ENCODE measurements around the gene CAMKMT.

CAMKMT gene

GRCh38 chr2:44671916-44672315 is 310.2 kb downstream of the CAMKMT start:
- Histone ChIP-seq H2AFZ (ENCODE audit: low read length) (no peak overlapping the region), H3K4me3 (ENCODE audit: low read depth, low read length, poor library complexity, severe bottlenecking) (no peak overlapping the region), H3F3A (ENCODE audit: insufficient read depth, low read length) (no peaks in the 10 kb centered on the region), H3K9me3 (ENCODE audit: low read length) (no peaks in the 10 kb centered on the region), H3K4me1 (ENCODE audit: insufficient read depth, low read length, severe bottlenecking) (peaks cover 10% of the 10 kb centered on the region), H3K9me2 (ENCODE audit: low read depth, low read length) (no peaks in the 10 kb centered on the region), H3K36me3 (ENCODE audit: insufficient read depth, low read length) (no peaks in the 10 kb centered on the region), H3K27me3 (ENCODE audit: insufficient read depth, low read length) (no peaks in the 10 kb centered on the region), H3K79me2 (ENCODE audit: insufficient read depth, low read length) (no peaks in the 10 kb centered on the region), H3K9ac (ENCODE audit: low read length) (no peak overlapping the region), H3K27ac (ENCODE audit: low read depth, low read length, poor library complexity, severe bottlenecking) (no peak overlapping the region), H3K4me2 (ENCODE audit: low read length) (no peak overlapping the region), H4K20me1 (ENCODE audit: insufficient read depth, low read length) (no peaks in the 10 kb centered on the region)
- no peak for TF ChIP-seq EZH2 (IDR thresholded peaks at IDR 0.05; ENCODE audit: borderline replicate concordance, low read length)
- TF ChIP-seq CTCF (IDR thresholded peaks at IDR 0.05; ENCODE audit: low read length), result no peak

- Histone ChIP-seq H3K4me1 (ENCODE audit: insufficient read depth, low read length, severe bottlenecking) (peaks cover 10% of the 10 kb centered on the region), H3K4me3 (ENCODE audit: low read depth, low read length, poor library complexity, severe bottlenecking) (no peak overlapping the region), H3K9me3 (ENCODE audit: low read length) (no peaks in the 10 kb centered on the region), H3F3A (ENCODE audit: insufficient read depth, low read length) (no peaks in the 10 kb centered on the region), H3K27ac (ENCODE audit: low read depth, low read length, poor library complexity, severe bottlenecking) (no peak overlapping the region), H3K9ac (ENCODE audit: low read length) (no peak overlapping the region), H3K4me2 (ENCODE audit: low read length) (no peak overlapping the region), H3K9me2 (ENCODE audit: low read depth, low read length) (no peaks in the 10 kb centered on the region), H3K27me3 (ENCODE audit: insufficient read depth, low read length) (no peaks in the 10 kb centered on the region), H3K36me3 (ENCODE audit: insufficient read depth, low read length) (no peaks in the 10 kb centered on the region), H4K20me1 (ENCODE audit: insufficient read depth, low read length) (no peaks in the 10 kb centered on the region), H3K79me2 (ENCODE audit: insufficient read depth, low read length) (no peaks in the 10 kb centered on the region), H2AFZ (ENCODE audit: low read length) (no peak overlapping the region)
- no peak for TF ChIP-seq CTCF (IDR thresholded peaks at IDR 0.05; ENCODE audit: low read length)
- no peak for TF ChIP-seq EZH2 (IDR thresholded peaks at IDR 0.05; ENCODE audit: borderline replicate concordance, low read length)
These were observed 310.7 kb downstream of the CAMKMT start for GRCh38 chr2:44672431-44672830.

GRCh38 chr2:44674473-44675284 is 312.9 kb downstream of the CAMKMT start:
- no peak for TF ChIP-seq CTCF (IDR thresholded peaks at IDR 0.05; ENCODE audit: low read length)
- no peak for TF ChIP-seq EZH2 (IDR thresholded peaks at IDR 0.05; ENCODE audit: borderline replicate concordance, low read length)
- Histone ChIP-seq H3K9me3 (ENCODE audit: low read length) (no peaks in the 10 kb centered on the region), H3K27me3 (ENCODE audit: insufficient read depth, low read length) (no peaks in the 10 kb centered on the region), H3K4me1 (ENCODE audit: insufficient read depth, low read length, severe bottlenecking) (peaks cover 10% of the 10 kb centered on the region), H3K9ac (ENCODE audit: low read length) (no peak overlapping the region), H3K4me2 (ENCODE audit: low read length) (no peak overlapping the region), H3K27ac (ENCODE audit: low read depth, low read length, poor library complexity, severe bottlenecking) (no peak overlapping the region), H3K79me2 (ENCODE audit: insufficient read depth, low read length) (no peaks in the 10 kb centered on the region), H2AFZ (ENCODE audit: low read length) (no peak overlapping the region), H3K4me3 (ENCODE audit: low read depth, low read length, poor library complexity, severe bottlenecking) (no peak overlapping the region), H3K9me2 (ENCODE audit: low read depth, low read length) (no peaks in the 10 kb centered on the region), H3K36me3 (ENCODE audit: insufficient read depth, low read length) (no peaks in the 10 kb centered on the region), H4K20me1 (ENCODE audit: insufficient read depth, low read length) (no peaks in the 10 kb centered on the region), H3F3A (ENCODE audit: insufficient read depth, low read length) (no peaks in the 10 kb centered on the region)
